ENCODE results near the gene DPP3. TPM values are rescaled to one million over a fixed set of nuclear protein-coding genes. Genes with fewer than 3 reads are reported as not detected.

Gene DPP3
- total RNA-seq, 1 experiment from 2014 or later = 93.3 TPM

- intact Hi-C loops (cut with micrococcal nuclease; ENCODE audit: unreplicated experiment) = no loop called here
- Histone ChIP-seq H3K27ac (ENCODE audit: low read depth, low read length, poor library complexity, severe bottlenecking) (no peak overlapping the region), H3K36me3 (ENCODE audit: insufficient read depth, low read length, poor library complexity, severe bottlenecking) (no peaks in the 10 kb centered on the region), H3K4me3 (ENCODE audit: low read depth, low read length, poor library complexity, severe bottlenecking) (no peak overlapping the region), H3K27me3 (replicated peaks; ENCODE audit: insufficient read depth, low read depth, low read length, poor library complexity) (no peaks in the 10 kb centered on the region), H3K9me3 (ENCODE audit: low read depth, low read length, poor library complexity, severe bottlenecking) (no peaks in the 10 kb centered on the region), H3K4me1 (ENCODE audit: insufficient read depth, low read length, poor library complexity, severe bottlenecking) (peaks cover 4% of the 10 kb centered on the region)
- TF ChIP-seq CTCF (conservative IDR thresholded peaks at IDR 0.05; ENCODE audit: low read depth, low read length) (no peak), EZH2 (IDR thresholded peaks at IDR 0.05; ENCODE audit: borderline replicate concordance, low read depth, low read length, poor library complexity, severe bottlenecking) (no peak)
- CTCF ChIA-PET = interaction anchor here (0.6 kb wide), 1 partner anchor 177 kb away, joined by 3 read pairs; no protein-coding TSS in a partner anchor
- no peak for DNase-seq (ENCODE audit: low spot score)
- POLR2A ChIA-PET (ENCODE audit: low non-redundant PET) = no interaction called here
- BruUV-seq (replicated peaks) = no TSS peak
Observed at GRCh38 chr11:66550887-66551286, 70.7 kb downstream of the DPP3 start.

- POLR2A ChIA-PET (ENCODE audit: low non-redundant PET) = no interaction called here
Observed at GRCh38 chr11:66554602-66555001, 74.4 kb downstream of the DPP3 start.

GRCh38 chr11:66555416-66555815 lies 75.2 kb downstream of the DPP3 start:
- no peak overlapping the region for H3K4me3 ChIP-seq (ENCODE audit: low read depth, low read length, poor library complexity, severe bottlenecking)
- ChIA-PET CTCF (no interaction called here), POLR2A (ENCODE audit: low non-redundant PET) (no interaction called here)
- no peak for DNase-seq (ENCODE audit: low spot score)
- TF ChIP-seq EZH2 (IDR thresholded peaks at IDR 0.05; ENCODE audit: borderline replicate concordance, low read depth, low read length, poor library complexity, severe bottlenecking) = no peak
- TF ChIP-seq CTCF (conservative IDR thresholded peaks at IDR 0.05; ENCODE audit: low read depth, low read length) = no peak
- no TSS peak for BruUV-seq (replicated peaks)
- no peaks in the 10 kb centered on the region for H3K4me1 ChIP-seq (ENCODE audit: insufficient read depth, low read length, poor library complexity, severe bottlenecking)
- no peaks in the 10 kb centered on the region for H3K9me3 ChIP-seq (ENCODE audit: low read depth, low read length, poor library complexity, severe bottlenecking)
- intact Hi-C loops (cut with micrococcal nuclease; ENCODE audit: unreplicated experiment) = no loop called here
- H3K27me3 ChIP-seq (replicated peaks; ENCODE audit: insufficient read depth, low read depth, low read length, poor library complexity) = peaks cover 21% of the 10 kb centered on the region
- H3K27ac ChIP-seq (ENCODE audit: low read depth, low read length, poor library complexity, severe bottlenecking) = no peak overlapping the region
- H3K36me3 ChIP-seq (ENCODE audit: insufficient read depth, low read length, poor library complexity, severe bottlenecking) = no peaks in the 10 kb centered on the region

More at GRCh38 chr11:66554602-66555001, 74.4 kb downstream of the DPP3 start:
- no peak for DNase-seq (ENCODE audit: low spot score)
- TF ChIP-seq EZH2 (IDR thresholded peaks at IDR 0.05; ENCODE audit: borderline replicate concordance, low read depth, low read length, poor library complexity, severe bottlenecking) = no peak
- no peak for TF ChIP-seq CTCF (conservative IDR thresholded peaks at IDR 0.05; ENCODE audit: low read depth, low read length)
- Histone ChIP-seq H3K4me1 (ENCODE audit: insufficient read depth, low read length, poor library complexity, severe bottlenecking) (no peaks in the 10 kb centered on the region), H3K4me3 (ENCODE audit: low read depth, low read length, poor library complexity, severe bottlenecking) (no peak overlapping the region), H3K27ac (ENCODE audit: low read depth, low read length, poor library complexity, severe bottlenecking) (no peak overlapping the region), H3K36me3 (ENCODE audit: insufficient read depth, low read length, poor library complexity, severe bottlenecking) (no peaks in the 10 kb centered on the region), H3K27me3 (replicated peaks; ENCODE audit: insufficient read depth, low read depth, low read length, poor library complexity) (peaks cover 21% of the 10 kb centered on the region), H3K9me3 (ENCODE audit: low read depth, low read length, poor library complexity, severe bottlenecking) (no peaks in the 10 kb centered on the region)
- intact Hi-C loops (cut with micrococcal nuclease; ENCODE audit: unreplicated experiment) = no loop called here
- CTCF ChIA-PET = interaction anchor here (0.5 kb wide), 1 partner anchor 124 kb away, joined by 8 read pairs; no protein-coding TSS in a partner anchor
- BruUV-seq (replicated peaks) = no TSS peak
